Islet of Langerhans (tissue), 1 donor: ENCODE data around the gene CRIP1.
A peak's percentile ranks its signal among the peaks of the same experiment; 100 is the strongest.

Experiments used
- FAIRE-seq: peaks from one replicate; lab custom pipeline; 2011; peaks lifted over from hg19 to GRCh38; lab: Jason Lieb, UNC

The CRIP1 gene

GRCh38 chr14:105480807-105481801 is 5.6 kb upstream of the CRIP1 start:
- no peak for FAIRE-seq

- peak; percentile 79 for FAIRE-seq
Observed at GRCh38 chr14:105481886-105482457, 4.7 kb upstream of the CRIP1 start.

GRCh38 chr14:105482486-105483110 is 4.1 kb upstream of the CRIP1 start:
- no peak for FAIRE-seq

DNA sequence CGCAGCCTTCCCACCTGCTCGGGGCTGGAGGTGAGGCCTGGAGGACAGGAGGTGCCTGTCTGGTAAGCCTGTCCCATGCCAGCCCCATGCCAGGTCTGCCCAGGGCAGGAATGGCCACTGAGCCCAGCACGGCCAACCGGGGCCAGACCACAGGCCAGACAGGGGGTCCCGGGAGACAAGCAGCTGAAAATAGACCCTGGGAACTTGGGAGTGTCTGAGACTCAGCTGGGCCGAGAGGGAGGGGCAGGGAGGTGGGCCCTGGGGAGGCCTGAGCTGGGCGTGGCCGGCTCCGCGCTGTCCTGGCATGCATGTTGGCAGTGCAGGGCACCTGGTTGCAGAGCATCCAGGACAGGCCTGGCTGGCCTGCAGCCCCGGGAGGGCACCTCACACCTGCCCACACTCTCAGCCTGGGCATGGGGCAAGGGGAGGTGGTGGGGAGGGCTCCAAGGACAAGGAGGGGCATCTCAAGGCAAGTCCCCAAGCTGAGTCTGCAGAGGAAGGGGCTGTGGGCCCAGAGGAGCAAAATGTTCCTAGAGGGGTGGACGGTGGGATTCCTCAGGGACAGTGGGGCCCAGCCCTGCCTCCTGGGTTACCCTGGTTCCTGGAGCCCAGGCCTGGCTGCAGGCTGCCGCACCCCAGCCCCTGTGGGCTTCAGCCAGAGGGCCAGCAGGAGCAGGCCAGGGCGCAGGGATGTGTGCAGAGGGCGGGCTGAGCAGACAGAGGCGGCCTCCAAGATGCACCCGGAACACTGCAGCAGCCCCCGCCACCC is 3.2 kb upstream of the CRIP1 start:
- FAIRE-seq, result no peak

- no peak for FAIRE-seq
Observed at GRCh38 chr14:105484069-105484996, 2.4 kb upstream of the CRIP1 start.

GRCh38 chr14:105484997-105485393 is 1.7 kb upstream of the CRIP1 start:
- FAIRE-seq, result no peak

- FAIRE-seq, result no peak
Observed at GRCh38 chr14:105485739-105486162, 935 bp upstream of the CRIP1 start.

DNA sequence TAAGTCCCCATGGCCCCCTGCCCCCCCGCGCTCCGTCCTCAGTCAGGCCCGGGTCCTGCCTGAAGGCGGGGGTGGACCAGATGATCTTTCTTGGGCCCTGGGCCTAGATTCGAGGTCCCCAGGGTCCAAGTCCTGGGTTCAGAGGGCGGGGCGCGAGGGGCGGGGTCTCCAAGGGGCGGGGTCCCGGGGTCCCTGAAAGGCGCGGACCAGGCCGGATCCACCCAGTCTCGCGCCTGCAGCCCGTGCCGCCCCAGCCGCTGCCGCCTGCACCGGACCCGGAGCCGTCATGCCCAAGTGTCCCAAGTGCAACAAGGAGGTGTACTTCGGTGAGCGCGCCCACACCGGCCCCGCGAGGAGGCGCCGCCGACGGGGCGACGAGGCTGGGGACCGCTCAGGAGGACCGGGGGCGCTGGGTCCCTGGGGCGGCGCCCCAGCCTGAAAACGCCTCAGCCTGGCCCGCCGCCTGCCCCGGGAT is 325 bp downstream of the CRIP1 start:
- no peak for FAIRE-seq

GRCh38 chr14:105487449-105487985 is 831 bp downstream of the CRIP1 start:
- FAIRE-seq, result no peak

- FAIRE-seq, result no peak
Observed at GRCh38 chr14:105487986-105488777, 1.5 kb downstream of the CRIP1 start.

DNA sequence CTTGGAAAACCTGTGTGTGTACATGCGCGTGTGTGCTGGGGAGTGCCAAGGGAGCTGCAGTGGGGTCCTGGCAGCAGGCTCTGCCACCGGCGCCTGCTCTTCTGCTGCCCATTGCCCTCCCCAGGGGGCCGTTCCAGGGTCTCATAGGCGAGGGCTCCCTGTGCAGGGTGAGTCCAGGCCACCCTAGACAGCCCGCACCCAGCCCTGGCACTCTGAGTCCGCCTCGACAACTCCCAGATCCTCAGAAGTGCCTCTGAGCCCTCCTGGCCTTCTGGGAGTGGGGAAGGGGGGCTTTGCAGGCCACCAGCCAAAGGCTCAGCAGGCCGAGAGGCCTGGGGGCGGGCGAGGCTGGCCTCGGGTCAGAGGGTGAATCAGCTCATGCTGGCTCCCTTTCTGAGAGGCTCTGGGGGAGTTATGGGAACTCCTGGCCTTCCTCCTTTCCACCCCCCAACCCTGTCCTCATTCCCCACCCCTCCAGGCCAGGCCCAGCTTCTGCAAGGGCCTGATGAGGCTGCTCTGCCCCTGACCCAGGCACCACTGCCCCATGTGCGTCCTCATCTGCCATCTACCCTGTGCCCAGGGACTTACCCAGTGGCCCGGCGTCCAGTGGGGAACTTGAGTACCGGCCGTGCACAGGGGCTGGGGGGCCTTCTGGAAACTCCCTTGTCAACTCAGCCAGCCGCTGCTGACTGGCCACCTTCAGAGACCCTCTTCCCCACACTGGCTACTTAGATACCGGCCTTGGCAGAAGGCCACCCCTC is 2.3 kb downstream of the CRIP1 start:
- no peak for FAIRE-seq

DNA sequence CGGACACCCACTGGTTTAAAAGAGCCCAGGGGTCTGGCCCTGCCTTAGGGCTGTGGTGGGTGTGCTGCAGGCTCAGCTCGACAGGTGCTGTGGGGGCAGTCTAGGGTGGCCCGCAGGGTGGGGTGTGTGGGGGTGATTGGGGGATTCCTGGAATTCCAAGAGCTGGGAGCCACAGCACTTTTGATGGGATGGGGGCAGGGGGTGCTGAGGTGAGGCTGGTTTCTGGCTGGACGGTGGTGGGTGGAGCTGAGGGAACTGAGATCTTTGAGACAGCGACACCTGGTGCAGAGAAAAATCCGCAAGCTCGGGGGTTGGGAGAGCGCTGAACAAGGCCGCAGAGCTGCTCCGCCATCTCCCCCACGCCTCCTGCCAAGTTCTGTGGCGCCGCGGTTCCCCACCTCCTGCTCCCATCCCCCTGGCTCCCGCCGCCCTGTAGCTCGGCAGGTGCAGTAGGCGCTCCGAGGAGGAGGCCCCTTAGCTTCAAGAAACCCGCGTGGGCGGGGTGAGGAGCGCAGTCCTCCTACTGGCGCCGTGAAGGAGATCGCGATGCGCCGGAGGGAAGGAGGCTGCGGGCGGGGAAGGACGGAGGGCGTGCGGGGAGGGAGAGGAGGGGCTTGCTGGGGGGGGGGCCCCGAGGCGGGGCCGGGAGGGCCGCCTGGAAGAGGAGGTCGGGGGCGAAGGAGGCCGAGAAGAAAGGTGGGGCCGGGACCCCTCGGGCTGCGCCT is 3.0 kb downstream of the CRIP1 start:
- FAIRE-seq, result no peak

DNA sequence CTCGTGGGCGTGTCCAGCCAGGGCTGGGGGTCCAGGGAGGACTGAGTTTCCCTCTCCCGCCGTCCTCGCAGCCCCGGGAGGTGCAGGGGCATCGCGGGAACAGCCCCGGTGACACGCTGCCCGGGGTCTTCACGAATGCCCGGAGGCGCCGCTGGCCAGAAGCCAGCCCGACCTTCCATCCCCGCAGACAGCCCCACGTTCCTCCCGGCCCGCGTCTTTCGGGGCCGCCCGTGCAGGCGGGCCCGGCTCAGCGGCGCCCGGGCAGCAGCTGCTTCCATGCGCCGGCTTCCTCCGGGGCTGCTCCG is 3.5 kb downstream of the CRIP1 start:
- no peak for FAIRE-seq

DNA sequence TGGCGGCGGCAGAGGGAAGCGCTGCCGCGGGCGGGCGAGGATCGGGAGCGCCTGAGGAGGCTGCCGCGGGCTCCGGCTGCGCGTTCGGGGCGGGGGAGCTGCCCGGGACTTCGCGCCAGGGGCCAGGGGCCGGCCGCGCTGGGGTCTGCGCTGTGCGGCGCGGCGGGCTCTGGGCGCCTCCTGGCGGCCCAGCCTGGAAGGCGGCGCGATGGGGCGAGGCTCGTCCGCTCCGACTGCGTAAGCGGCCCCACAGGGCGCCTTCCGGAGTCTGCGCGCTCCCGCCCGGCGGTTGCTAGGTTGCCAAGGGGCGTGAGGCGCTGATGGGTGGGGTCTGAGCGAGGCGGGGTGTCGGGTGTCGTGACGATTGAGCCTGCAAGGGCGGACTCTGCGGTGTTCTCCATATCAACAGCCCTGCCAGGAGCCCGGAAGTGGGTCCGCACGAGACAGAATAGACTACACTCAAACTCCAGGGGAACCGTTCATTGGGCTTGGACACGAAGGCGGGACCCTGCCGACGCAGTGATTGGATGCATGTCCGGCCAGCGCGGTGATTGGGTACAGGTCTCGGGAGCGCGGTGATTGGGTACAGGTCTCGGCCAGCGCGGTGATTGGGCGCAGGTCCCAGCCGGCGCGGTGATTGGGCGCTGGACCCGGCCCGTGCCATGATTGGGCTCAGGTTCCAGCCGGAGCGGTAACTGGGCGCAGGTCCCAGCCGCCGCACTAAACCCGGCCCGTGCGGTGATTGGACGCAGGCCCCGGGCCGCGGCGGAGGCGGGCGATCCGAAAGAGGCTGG is 4.1 kb downstream of the CRIP1 start, which contains the start of gene TEDC1:
Gene TEDC1 (plus strand): TSS at position 675 of the 794 bp plus-strand sequence. CDS start 130 bp downstream, outside the sequence.
- peak; percentile 92 for FAIRE-seq

- no peak for FAIRE-seq
Observed at GRCh38 chr14:105491366-105491973, 4.8 kb downstream of the CRIP1 start.

DNA sequence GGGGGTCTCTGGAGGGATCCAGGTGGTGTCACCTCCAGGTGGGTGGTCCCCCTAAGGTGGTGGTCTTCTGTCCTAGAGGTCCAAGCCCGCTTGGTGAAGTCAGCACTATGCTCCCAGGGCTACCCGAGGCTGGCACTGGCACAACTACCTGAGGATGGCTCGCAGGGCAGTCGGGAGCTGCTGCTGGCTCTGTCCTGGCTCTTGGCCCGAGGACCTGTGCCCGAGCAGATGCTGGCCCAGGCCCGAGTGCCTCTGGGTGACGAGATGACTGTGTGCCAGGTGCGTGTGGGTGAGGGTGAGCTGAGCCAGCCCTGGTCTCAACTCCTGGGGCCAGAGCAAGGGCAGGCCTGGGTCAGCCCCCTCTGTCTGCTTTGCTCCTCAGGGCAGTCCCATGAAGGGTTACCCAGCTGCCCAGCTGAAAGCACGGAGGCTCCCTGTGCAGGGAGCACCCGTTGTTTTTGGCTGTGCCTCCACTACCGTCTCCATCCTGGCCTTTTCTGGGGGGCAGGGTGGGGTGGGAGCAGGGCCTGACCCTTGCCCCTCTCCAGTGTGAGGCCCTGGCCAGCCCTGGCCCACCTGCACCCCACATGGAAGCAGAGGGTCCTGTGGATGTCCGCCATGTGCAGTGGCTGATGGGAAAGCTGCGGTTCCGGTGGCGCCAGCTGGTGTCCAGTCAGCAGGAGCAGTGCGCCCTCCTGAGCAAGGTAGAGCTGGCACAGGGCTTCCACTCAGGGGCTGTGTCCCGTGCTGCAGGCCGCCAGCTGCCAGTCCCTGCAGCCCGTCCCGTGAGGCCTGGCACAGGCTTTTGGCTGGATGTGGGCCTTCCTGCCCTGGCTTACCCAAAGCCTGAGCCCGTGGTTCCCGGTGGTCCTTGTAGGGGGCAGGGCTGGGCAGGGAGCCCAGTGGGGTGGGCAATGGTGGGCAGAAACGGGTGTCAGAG is 5.6 kb downstream of the CRIP1 start:
- no peak for FAIRE-seq
